GM12891 (cell line): ENCODE data around the gene GALNT9.

Experiments
- DNase-seq: peaks from one replicate; pipeline ENCODE4 v3.0.0; 2011; ENCODE audit warnings: low spot score; ENCODE audit not compliant: insufficient read length
- FAIRE-seq: peaks from 2 replicates; lab custom pipeline; 2011; peaks lifted over from hg19 to GRCh38; lab: Jason Lieb, UNC
- PAX5 ChIP-seq: IDR thresholded peaks from 2 replicates; pipeline ENCODE4 v1.6.1; 2011; ENCODE audit warnings: low read length, moderate library complexity, mild to moderate bottlenecking; ENCODE audit not compliant: insufficient read depth, severe bottlenecking
- POLR2A ChIP-seq: IDR thresholded peaks from 2 replicates; pipeline ENCODE4 v1.6.1; 2011; ENCODE audit warnings: low read depth, low read length, control low read depth
- POLR2AphosphoS5 ChIP-seq: IDR thresholded peaks from 2 replicates; pipeline ENCODE4 v1.6.1; 2011; ENCODE audit warnings: low read depth, low read length, control low read depth
- POU2F2 ChIP-seq: IDR thresholded peaks from 2 replicates; pipeline ENCODE4 v1.6.1; 2011; ENCODE audit warnings: low read depth, mild to moderate bottlenecking, control low read depth, low read length, moderate library complexity
- SPI1 ChIP-seq: IDR thresholded peaks from 2 replicates; pipeline ENCODE4 v1.6.1; 2011; ENCODE audit warnings: low read depth, low read length, control low read depth
- TAF1 ChIP-seq: IDR thresholded peaks from 2 replicates; pipeline ENCODE4 v1.6.1; 2011; ENCODE audit warnings: low read depth, low read length, control low read depth

GALNT9 gene

DNA sequence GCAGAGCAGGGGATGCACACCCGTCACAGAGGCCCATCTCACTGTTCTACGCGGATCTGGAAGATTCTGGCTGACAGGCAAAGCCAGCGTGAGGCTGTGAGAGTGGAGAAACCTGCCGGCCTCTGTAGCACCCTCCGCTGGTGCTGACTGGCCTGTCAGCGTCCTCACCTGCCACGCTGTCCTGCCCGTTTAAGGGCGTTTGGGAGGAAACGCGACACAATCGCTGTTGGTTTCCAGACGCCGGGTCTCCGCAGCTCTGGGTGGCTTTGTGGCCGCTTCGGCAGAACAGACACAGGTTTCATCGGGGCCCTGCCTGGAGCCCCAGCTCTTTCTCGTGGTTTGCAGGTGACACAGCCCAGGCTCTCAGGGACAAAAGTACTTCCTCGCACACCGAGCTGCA is 114.5 kb downstream of the GALNT9 start:
- DNase-seq (no peak), FAIRE-seq (no peak)
- TF ChIP-seq SPI1 (no peak), PAX5 (no peak), POU2F2 (no peak)

GRCh38 chr12:132214161-132214476 is 115.3 kb downstream of the GALNT9 start:
- DNase-seq (no peak), FAIRE-seq (no peak)
- TF ChIP-seq POU2F2, result no peak
- TF ChIP-seq POLR2A, result no peak
- no peak for TF ChIP-seq POLR2AphosphoS5
- no peak for TF ChIP-seq SPI1
- TF ChIP-seq TAF1, result no peak
- no peak for TF ChIP-seq PAX5

- TF ChIP-seq SPI1 (no peak), POU2F2 (no peak), POLR2A (no peak), TAF1 (no peak), PAX5 (no peak), POLR2AphosphoS5 (no peak)
- no peak for DNase-seq
- FAIRE-seq, result no peak
Observed at GRCh38 chr12:132213359-132214160, 115.8 kb downstream of the GALNT9 start.

DNA sequence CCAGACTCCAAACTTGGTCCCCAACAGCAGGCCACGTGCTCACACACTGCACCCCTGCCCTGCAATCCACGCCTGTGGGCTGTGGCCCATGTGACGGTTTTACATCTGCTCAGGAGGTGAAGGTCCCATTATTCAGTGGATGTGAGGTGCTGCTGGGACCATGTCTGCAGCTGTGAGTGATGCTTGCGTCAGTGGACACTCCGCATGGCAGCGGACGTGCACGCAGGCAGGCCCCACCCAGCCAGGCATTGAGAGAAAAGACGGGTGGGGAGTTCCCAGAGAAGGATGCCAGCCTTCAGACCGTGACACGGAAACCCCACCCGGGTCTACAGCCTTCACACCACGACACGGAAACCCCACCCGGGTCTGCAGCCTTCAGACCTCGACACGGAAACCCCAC is 117.6 kb downstream of the GALNT9 start:
- no peak for TF ChIP-seq SPI1
- DNase-seq (no peak), FAIRE-seq (no peak)

GRCh38 chr12:132211326-132211725 is 118.1 kb downstream of the GALNT9 start:
- DNase-seq (no peak), FAIRE-seq (no peak)
- TF ChIP-seq TAF1 (no peak), POU2F2 (no peak), SPI1 (no peak), PAX5 (no peak), POLR2A (no peak), POLR2AphosphoS5 (no peak)

GRCh38 chr12:132210223-132211055 is 119.0 kb downstream of the GALNT9 start:
- TF ChIP-seq POLR2AphosphoS5, result no peak
- TF ChIP-seq POLR2A, result no peak
- TF ChIP-seq POU2F2, result no peak
- TF ChIP-seq SPI1, result no peak
- no peak for TF ChIP-seq TAF1
- TF ChIP-seq PAX5, result no peak
- no peak for DNase-seq
- FAIRE-seq, result no peak

DNA sequence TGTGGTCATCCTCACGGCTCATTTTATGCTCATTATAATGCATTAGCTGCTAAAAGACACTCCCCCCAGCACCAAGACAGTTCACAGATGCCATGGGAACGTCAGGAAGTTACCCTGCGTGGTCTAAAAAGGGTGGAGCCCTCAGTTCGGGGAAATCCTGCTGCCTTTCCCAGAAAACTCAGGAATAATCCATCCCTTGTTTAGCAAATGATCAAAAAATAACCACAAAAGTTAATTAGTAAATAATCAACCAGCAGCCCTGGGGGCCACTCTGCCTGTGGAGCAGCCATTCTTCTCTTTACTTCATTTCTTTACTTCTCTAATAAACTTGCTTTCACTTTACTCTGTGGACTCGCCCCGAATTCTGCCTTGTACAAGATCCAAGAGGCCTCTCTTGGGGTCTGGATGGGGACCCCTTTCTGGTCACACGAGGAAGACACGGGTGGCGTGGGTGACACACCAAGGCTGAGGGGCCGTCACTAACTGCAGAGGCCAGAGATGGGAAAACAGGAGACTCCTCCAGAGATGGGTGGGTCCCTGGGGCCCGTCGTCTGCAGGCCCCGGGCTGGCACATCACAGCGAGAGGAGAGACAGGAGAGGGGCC is 119.7 kb downstream of the GALNT9 start:
- TF ChIP-seq POLR2A (no peak), TAF1 (no peak), POLR2AphosphoS5 (no peak), POU2F2 (no peak), SPI1 (no peak), PAX5 (no peak)
- FAIRE-seq (no peak), DNase-seq (no peak)

GRCh38 chr12:132208153-132208823 is 121.1 kb downstream of the GALNT9 start:
- FAIRE-seq (no peak), DNase-seq (no peak)
- TF ChIP-seq TAF1 (no peak), PAX5 (no peak), POLR2A (no peak), POU2F2 (no peak), POLR2AphosphoS5 (no peak), SPI1 (no peak)

DNA sequence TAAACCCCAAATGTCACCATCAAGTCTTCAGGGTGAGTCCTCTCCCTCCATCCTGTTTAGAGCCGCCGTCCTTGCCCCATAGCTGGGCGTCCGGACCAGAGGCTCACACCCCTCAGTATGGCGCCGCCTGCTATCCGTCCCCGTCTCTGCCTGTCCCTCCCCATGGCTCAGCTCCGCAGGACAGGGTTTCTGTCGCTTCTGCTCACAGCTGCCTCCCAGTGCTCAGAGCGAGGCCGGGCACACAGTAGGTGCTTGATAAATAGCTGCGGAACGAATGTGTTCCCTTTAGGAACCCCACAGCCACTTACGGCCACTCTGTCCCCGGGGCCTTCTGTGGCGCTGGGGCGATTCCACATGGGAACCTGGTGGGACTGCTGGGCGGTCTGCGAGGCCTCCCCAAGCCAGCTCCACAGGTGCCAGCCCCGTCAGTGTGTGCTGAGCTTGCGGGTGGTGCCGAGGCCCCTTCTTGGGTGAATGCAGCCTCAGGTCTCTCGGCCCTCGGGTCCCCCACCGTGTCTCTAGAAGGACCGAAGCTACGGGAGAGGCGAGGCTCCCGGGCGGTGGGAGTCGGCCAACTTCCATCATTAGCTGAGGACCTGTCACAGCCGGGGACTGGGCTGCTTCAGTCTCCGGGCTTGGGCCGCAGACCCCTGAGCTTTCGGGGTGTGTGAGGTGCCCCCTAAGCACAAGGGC is 122.2 kb downstream of the GALNT9 start:
- FAIRE-seq (no peak), DNase-seq (no peak)
- TF ChIP-seq SPI1 (no peak), POU2F2 (no peak), POLR2AphosphoS5 (no peak), TAF1 (no peak), PAX5 (no peak), POLR2A (no peak)

DNA sequence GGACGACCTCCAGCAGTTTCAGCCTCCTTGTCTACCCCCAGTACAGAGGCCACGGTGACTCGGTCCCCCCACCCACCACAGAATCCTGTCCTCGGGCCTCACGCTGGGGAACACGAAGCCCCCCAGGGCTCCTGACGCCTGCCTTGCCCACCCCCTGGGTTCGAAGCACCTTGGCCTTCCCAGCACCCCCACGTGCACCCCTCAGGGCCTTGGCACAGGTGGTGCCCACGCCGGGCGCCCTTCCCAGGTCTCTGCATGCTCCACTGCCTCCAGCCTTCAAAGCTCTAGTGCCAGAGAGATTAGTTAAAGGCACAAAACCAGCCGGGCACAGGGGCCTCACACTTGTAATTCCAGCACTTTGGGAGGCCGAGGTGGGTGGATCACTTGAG is 123.3 kb downstream of the GALNT9 start:
- FAIRE-seq (no peak), DNase-seq (no peak)
- no peak for TF ChIP-seq POU2F2
- TF ChIP-seq POLR2A, result no peak
- TF ChIP-seq TAF1, result no peak
- no peak for TF ChIP-seq SPI1
- TF ChIP-seq PAX5, result no peak
- TF ChIP-seq POLR2AphosphoS5, result no peak
